ENCODE results near the gene TCHP.
A peak's percentile ranks its signal among the peaks of the same experiment; 100 is the strongest.
"Not testable (repeated sequence)": the region's sequence is repeated elsewhere in the genome, so short reads cannot be mapped to it uniquely, and the experiment has no call there.

Gene TCHP

DNA sequence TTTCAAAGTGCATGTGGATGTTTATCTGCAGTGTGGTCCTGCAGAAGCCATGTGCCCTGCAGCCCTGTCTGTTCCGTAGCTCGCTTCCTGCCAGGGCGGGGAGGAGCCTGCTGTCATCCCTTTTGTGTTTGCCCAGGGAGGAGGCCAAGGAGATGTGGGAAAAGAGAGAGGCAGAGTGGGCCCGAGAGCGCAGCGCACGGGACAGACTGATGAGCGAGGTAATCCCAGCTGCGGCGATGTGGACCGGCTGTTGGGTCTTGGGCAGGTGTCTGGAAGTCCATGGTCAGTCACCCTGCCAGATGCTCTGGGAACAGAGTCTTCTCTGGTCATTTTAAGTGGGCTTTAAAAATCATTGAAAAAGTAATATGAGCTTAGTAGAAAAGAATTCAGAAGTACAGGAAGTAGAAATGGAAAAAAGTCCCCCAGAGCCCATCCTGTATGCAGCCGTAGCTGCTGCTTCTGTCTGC is 12.8 kb downstream of the TCHP start:
- no peak for DNase-seq

- DNase-seq: no peak
Measured at GRCh38 chr12:109914461-109914860, 14.4 kb downstream of the TCHP start.

GRCh38 chr12:109915171-109916040 is 15.3 kb downstream of the TCHP start:
- DNase-seq: no peak

DNA sequence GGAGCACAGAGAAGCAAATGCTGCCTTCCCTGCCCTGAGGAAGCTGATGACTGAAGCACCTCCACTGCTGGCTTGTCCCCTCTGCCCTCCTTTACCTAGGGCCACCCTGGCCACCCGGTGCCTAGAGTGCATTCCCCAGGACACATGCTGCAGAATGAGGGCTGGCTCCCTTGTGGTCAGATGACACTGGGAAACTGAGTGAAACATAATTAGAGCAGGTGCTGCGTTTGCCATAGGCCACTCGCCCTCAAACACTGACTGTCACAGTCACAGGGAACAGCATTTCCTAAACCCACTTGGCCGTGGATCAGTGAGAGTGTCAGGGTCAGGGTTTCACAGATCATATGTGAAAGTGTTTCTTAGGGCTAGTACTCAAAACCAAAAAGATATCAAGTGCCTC is 16.0 kb downstream of the TCHP start:
- DNase-seq: no peak

- no peak for DNase-seq
Measured at GRCh38 chr12:109919456-109919855, 19.4 kb downstream of the TCHP start.

- DNase-seq: no peak
Measured at GRCh38 chr12:109920261-109920780, 20.2 kb downstream of the TCHP start.

DNA sequence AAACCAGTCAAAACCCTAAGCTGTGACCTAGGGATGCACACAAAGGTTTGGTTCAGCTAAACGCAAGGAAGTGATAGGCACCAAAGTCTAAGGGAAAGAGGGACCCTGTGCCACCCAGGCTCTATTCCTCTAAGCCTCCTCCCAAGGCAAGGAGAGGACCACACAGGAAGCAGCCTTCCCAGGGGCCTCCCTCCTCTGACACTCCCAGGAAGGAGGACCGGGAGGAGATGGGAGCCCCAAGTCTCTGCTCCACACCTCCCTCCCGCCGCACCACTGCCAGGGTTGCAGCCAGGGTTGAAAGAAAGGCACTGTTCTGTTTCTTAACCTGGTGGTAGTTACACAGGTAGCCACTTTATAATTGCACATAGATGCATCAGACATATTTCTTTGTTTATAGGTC is 21.9 kb downstream of the TCHP start:
- DNase-seq: no peak

DNA sequence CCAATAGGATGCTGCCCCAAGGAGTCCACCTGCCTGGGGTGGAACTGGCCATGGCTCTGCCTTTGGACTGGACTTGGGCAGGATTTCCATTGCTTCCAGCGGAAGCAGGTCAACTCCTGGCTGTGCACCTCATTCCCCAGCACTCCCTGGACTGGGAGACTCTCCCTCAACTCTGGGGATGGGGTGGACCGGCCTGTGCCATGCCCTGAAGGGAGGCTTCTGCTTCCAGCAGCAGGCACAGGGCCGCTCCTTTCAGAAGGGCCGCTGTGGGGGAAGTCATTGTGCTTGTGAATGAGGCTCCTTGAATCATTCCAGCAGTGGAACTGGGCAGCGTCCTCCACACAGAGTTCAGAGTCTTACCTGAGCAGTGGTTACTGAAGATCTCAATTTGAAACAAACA is 23.0 kb downstream of the TCHP start:
- no peak for DNase-seq

DNA sequence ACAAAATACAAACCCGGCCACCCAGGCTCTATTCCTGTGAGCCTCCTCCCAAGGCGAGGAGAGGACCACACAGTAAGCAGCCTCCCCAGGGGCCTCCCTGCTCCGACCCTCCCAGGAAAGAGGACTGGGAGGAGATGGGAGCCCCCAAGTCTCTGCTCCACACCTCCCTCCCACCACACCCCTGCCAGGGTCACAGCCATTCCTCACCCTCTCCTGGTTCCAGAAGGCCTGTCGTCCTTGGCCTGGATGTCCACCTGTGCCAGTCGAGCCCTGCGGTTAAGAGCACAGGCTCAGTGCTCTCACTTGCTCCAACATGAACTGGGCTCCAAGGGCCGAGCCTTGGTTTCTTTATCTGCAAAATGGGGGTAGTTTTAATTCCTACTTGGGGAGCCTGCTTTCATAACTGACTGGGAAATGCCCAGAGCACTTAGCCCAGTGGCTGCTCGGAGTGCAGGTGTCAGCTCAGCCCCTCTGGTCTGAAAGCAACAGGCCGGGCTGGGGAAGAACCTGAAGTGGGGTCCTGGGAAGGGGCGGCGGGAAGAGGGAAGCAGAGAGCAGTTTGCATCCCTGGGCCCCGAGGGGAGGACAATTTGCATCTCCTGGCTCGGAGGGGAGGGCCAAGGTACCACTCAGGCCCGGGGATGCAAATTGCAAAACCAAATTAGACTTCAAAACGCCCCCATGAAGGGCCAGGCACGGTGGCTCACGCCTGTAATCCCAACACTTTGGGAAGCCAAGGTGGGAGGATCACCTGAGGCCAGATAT is 23.6 kb downstream of the TCHP start:
- no peak for DNase-seq

GRCh38 chr12:109925185-109925840 is 25.2 kb downstream of the TCHP start:
- DNase-seq: no peak

DNA sequence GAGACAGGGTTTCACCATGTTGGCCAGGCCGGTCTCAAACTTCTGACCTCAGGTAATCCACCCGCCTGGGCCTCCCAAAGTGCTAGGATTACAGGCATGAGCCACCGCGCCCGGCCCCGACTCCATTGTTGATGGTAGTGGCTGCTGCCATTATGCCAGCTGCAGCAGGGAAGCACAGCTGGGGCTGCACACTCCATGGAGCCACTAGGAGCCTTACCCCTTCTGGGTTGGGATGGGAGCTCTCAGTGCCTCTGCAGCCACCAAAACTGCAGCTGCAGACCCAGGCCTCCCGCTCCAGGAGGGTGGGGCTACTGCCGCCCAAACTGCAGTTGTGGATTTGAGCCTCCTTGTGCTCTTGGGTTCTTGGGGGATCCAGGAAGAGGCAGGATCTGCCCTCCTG is 25.9 kb downstream of the TCHP start:
- no peak for DNase-seq

GRCh38 chr12:109926488-109927210 is 26.6 kb downstream of the TCHP start:
- no peak for DNase-seq

DNA sequence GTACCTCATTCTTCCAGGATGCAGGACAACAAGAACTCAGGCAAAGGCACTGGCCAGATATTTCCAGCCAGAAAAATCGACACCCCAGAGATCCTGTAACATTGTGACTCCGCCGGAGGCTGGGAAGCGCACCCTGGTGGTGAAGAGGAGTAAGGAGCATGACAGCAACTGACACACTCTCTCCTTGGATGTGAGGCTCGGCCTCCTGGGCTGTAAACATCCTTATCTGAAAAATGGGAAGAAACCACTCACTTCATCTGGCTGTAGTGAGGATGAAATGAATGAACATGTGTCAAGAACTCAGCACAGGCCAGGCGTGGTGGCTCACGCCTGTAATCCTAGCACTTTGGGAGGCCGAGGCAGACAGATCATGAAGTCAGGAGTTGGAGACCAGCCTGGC is 27.5 kb downstream of the TCHP start:
- peak; percentile 79 for DNase-seq

GRCh38 chr12:109928058-109928656 is 28.1 kb downstream of the TCHP start:
- DNase-seq: no peak

DNA sequence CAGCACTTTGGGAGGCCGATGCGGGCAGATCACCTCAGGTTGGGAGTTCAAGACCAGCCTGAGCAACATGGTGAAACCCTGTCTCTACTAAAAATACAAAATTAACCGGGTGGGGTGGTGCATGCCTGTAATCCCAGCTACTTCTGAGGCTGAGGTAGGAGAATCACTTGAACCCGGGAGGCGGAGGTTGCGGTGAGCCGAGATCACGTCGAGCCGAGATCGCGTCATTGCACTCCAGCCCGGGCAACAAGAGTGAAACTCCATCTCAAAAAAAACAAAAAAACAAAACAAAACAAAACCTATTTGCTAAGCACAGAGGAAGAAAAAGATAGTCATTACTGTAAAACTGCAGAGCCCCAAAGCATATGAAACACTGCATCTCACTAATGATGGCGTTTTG is 29.3 kb downstream of the TCHP start:
- DNase-seq: not testable (repeated sequence)

DNA sequence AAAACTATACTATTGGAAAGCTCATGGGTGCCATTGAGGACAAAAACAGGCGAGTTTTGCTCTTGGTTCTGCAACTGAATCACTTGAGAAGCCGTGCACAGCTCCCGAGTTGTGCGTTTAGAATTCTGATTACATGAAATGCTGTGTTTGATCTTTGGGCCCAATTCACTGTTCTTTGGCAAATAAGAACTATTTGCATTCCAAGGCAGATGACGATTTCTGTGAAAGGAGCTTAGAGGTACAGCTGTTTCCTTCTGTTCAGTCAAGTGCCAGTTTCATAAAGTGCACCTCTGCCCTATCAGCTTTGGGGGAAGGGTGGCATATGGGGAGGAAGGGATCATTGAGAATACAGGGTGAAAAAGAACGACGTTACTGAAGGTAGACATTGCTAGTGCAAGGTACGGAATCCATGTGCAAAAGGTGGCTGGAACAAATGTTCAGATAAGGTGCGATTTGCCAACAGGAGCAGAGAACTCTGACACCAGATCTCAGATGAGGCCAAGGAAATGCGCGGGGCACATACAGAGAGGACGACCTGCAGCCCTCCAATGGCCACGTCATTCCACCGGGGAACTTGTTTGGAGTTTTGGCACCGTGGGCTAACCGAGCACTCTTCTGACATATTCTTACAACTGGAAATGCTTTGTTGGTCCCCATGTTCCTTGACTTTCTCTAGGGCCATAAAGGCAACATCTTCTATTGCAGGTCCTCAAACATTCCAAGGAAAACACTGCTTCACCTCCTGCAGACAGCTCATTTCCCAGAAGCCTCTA is 30.1 kb downstream of the TCHP start:
- no peak for DNase-seq

- DNase-seq: no peak
Measured at GRCh38 chr12:109931143-109931542, 31.1 kb downstream of the TCHP start.

- DNase-seq: no peak
Measured at GRCh38 chr12:109932878-109933503, 32.9 kb downstream of the TCHP start.

GRCh38 chr12:109934026-109934425 is 34.0 kb downstream of the TCHP start:
- no peak for DNase-seq

DNA sequence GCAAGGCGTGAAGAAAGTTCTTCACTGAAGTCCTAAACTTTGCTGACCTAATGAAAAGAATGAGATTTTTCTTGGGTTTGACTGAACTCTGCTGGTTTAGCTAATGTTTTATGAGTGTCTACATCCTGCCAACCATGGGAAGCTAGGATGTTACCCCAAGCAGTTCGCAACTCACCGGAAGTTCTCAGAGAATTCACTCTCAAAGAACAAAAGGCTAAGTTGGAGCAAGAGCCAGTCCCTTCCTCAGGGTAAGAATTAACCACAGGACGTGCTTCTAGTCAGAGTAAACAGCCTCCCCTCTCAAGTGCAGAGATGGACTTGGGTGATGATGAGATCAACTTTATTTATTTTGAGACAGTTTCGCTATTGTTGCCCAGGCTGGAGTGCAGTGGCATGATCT is 37.3 kb downstream of the TCHP start:
- DNase-seq: peak; percentile 38

DNA sequence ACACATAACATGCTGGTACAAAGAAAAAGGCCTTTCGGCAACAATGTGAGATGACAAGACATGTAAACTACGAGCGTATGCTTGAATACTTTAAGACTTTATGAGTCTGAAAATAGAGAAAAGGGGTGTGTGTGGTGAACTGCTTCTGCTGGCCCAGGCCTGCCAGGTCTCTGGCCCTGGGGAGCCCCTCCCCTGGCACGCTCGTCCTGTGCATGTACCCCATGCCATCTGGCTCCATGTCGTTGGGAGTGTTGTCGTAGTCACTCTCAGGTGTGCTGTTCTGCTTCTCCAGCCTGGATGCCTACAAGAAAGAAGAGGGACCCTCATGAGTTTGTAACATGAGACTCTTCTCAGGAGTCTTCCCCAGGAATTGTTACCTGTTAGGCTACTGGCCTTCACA is 38.9 kb downstream of the TCHP start:
- DNase-seq: peak; percentile 50

All from islet precursor cell (in vitro differentiated cells).